Suprapubic skin (tissue), 4 donors: ENCODE data around the gene WNT7A. TPM values are rescaled to one million over a fixed set of nuclear protein-coding genes. Genes with fewer than 3 reads are reported as not detected.

Experiments used
- DNase-seq, 2 donors: peaks; one replicate each; pipeline ENCODE4 v3.0.0-alpha.2; 2019; ENCODE audit warnings: low spot score in 2 of 2
- H3K27ac ChIP-seq: fragments of 200-600 bp; sonication (generic); one replicate; pipeline ENCODE4 v1.5.1; 2019
- H3K27me3 ChIP-seq: fragments of 200-600 bp; sonication (generic); one replicate; pipeline ENCODE4 v1.5.1; 2019
- H3K36me3 ChIP-seq: fragments of 200-600 bp; sonication (generic); one replicate; pipeline ENCODE4 v1.5.1; 2019
- H3K4me1 ChIP-seq: fragments of 200-600 bp; sonication (generic); one replicate; pipeline ENCODE4 v1.5.1; 2019
- H3K4me3 ChIP-seq: fragments of 200-600 bp; sonication (generic); one replicate; pipeline ENCODE4 v1.5.1; 2019; ENCODE audit warnings: mild to moderate bottlenecking
- H3K9me3 ChIP-seq: fragments of 200-600 bp; sonication (generic); one replicate; pipeline ENCODE4 v1.5.1; 2019
- CTCF ChIP-seq, 2 donors: fragments of 200-600 bp in 1 of 2; fragments of 450-650 bp in 1 of 2; sonication (generic) in 1 of 2; IDR thresholded peaks; one replicate each; pipeline ENCODE4 v1.5.1; 2016 to 2019; ENCODE audit warnings: antibody characterized with exemption in 2 of 2, mild to moderate bottlenecking in 1 of 2, moderate library complexity in 1 of 2
- EP300 ChIP-seq: sonication (generic); formaldehyde crosslinking; IDR thresholded peaks from one replicate; pipeline ENCODE4 v1.6.1; 2017; ENCODE audit warnings: antibody characterized with exemption
- POLR2A ChIP-seq, 2 donors: fragments of 450-650 bp; IDR thresholded peaks; one replicate each; pipeline ENCODE4 v1.6.1; 2017; ENCODE audit warnings: antibody characterized with exemption in 2 of 2, mild to moderate bottlenecking in 2 of 2, moderate library complexity in 2 of 2
- POLR2AphosphoS5 ChIP-seq, 3 donors: sonication (generic); formaldehyde crosslinking; IDR thresholded peaks; one replicate each; pipeline ENCODE4 v1.6.1; 2017; ENCODE audit warnings: antibody characterized with exemption in 3 of 3
- WGBS: methylation state at CpG from one replicate; pipeline ENCODE4 v1.1.5; 2018; 5-methylcytosine and 5-hydroxymethylcytosine counted together
- total RNA-seq, 4 donors: library from RNA; depleted of rRNA; stranded (reverse); fragments of >200 nt; gene quantifications; one replicate each; pipeline ENCODE4 v1.1.0, GENCODE V29; 2016

Gene WNT7A
- total RNA-seq, 4 donors from 2014 or later: 1.1 to 3.9 (median 1.8) TPM

GRCh38 chr3:13771496-13771895 is 108.4 kb downstream of the WNT7A start:
- Histone ChIP-seq H3K27me3 (peaks cover 5% of the 10 kb centered on the region), H3K4me3 (no peak overlapping the region), H3K4me1 (no peaks in the 10 kb centered on the region), H3K27ac (no peak overlapping the region), H3K36me3 (no peaks in the 10 kb centered on the region), H3K9me3 (no peaks in the 10 kb centered on the region)
- no peak for DNase-seq
- 83% methylated on average over 9 of the region's 9 CpGs for WGBS
- no peak for TF ChIP-seq EP300
- no peak for TF ChIP-seq CTCF (IDR thresholded peaks at IDR 0.05)
- TF ChIP-seq POLR2A (IDR thresholded peaks at IDR 0.05): no peak
- TF ChIP-seq POLR2AphosphoS5 (IDR thresholded peaks at IDR 0.05): no peak

- no peaks in the 10 kb centered on the region for H3K4me1 ChIP-seq
- H3K9me3 ChIP-seq: no peaks in the 10 kb centered on the region
- no peaks in the 10 kb centered on the region for H3K36me3 ChIP-seq
- WGBS: 74% methylated on average over 9 of the region's 9 CpGs
- no peak overlapping the region for H3K27ac ChIP-seq
- peaks cover 5% of the 10 kb centered on the region for H3K27me3 ChIP-seq
- peak in 1 of 2 donors; percentile 24 for DNase-seq
- no peak overlapping the region for H3K4me3 ChIP-seq
- TF ChIP-seq EP300 (no peak), POLR2A (IDR thresholded peaks at IDR 0.05) (no peak), POLR2AphosphoS5 (IDR thresholded peaks at IDR 0.05) (no peak), CTCF (IDR thresholded peaks at IDR 0.05) (no peak)
Observed at GRCh38 chr3:13770170-13771169, 109.4 kb downstream of the WNT7A start.

- Histone ChIP-seq H3K4me1 (no peaks in the 10 kb centered on the region), H3K4me3 (no peak overlapping the region), H3K27me3 (peaks cover 5% of the 10 kb centered on the region), H3K27ac (no peak overlapping the region), H3K9me3 (no peaks in the 10 kb centered on the region), H3K36me3 (no peaks in the 10 kb centered on the region)
- no peak for DNase-seq
- 96% methylated on average over 7 of the region's 8 CpGs for WGBS
- no peak for TF ChIP-seq POLR2A (IDR thresholded peaks at IDR 0.05)
- no peak for TF ChIP-seq EP300
- no peak for TF ChIP-seq POLR2AphosphoS5 (IDR thresholded peaks at IDR 0.05)
- no peak for TF ChIP-seq CTCF (IDR thresholded peaks at IDR 0.05)
Observed at GRCh38 chr3:13769422-13769821, 110.4 kb downstream of the WNT7A start.

- DNase-seq: no peak
- Histone ChIP-seq H3K36me3 (no peaks in the 10 kb centered on the region), H3K4me3 (no peak overlapping the region), H3K9me3 (no peaks in the 10 kb centered on the region), H3K4me1 (no peaks in the 10 kb centered on the region), H3K27ac (no peak overlapping the region), H3K27me3 (peaks cover 5% of the 10 kb centered on the region)
- whole genome bisulfite sequencing: 88% methylated on average over 10 of the region's 11 CpGs
- TF ChIP-seq POLR2AphosphoS5 (IDR thresholded peaks at IDR 0.05): no peak
Observed at GRCh38 chr3:13768453-13768852, 111.4 kb downstream of the WNT7A start.

GRCh38 chr3:13767896-13768295 is 112.0 kb downstream of the WNT7A start:
- no peak overlapping the region for H3K27ac ChIP-seq
- H3K4me1 ChIP-seq: no peaks in the 10 kb centered on the region
- no peak overlapping the region for H3K4me3 ChIP-seq
- no CpG with 5 or more reads among the region's 4 CpGs for WGBS
- peaks cover 5% of the 10 kb centered on the region for H3K27me3 ChIP-seq
- H3K9me3 ChIP-seq: no peaks in the 10 kb centered on the region
- TF ChIP-seq EP300: no peak
- TF ChIP-seq POLR2AphosphoS5 (IDR thresholded peaks at IDR 0.05): no peak
- TF ChIP-seq CTCF (IDR thresholded peaks at IDR 0.05): no peak
- no peak for TF ChIP-seq POLR2A (IDR thresholded peaks at IDR 0.05)
- no peak for DNase-seq
- H3K36me3 ChIP-seq: no peaks in the 10 kb centered on the region
